GM12892 (cell line): ENCODE data around the gene CSTB.
A peak's percentile ranks its signal among the peaks of the same experiment; 100 is the strongest.

Experiments
- DNase-seq: peaks from one replicate; pipeline ENCODE4 v3.0.0; 2011; ENCODE audit not compliant: insufficient read length
- FAIRE-seq: peaks from 2 replicates; lab custom pipeline; 2011; peaks lifted over from hg19 to GRCh38; lab: Jason Lieb, UNC
- POLR2A ChIP-seq: IDR thresholded peaks from 2 replicates; pipeline ENCODE4 v1.6.1; 2011; ENCODE audit warnings: low read depth, low read length, control low read depth
- POLR2AphosphoS5 ChIP-seq: IDR thresholded peaks from 2 replicates; pipeline ENCODE4 v1.6.1; 2011; ENCODE audit warnings: low read depth, low read length, control low read depth
- TAF1 ChIP-seq: IDR thresholded peaks from 2 replicates; pipeline ENCODE4 v1.6.1; 2011; ENCODE audit warnings: low read depth, mild to moderate bottlenecking, control low read depth, low read length, borderline replicate concordance

The CSTB gene

DNA sequence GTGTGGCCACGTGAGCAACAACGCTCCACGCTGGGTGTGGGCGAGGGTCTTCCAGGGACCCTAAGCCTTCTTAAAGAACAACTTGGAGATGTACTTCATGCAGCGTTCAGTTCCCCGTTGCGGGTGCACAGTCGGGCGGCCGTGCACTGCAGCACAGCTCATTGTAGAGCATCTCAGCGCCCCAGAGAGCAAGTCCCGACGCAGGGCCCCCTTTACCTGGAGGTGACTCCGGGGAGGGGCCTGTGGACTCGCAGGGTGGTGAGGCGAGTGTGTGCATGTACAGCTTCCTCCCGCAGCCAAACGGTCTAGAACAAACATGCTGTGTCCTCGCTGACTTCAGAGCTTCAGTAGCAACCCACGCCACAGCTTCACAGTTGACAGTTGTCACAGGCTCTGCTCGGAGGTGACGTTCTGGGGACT is 32.7 kb upstream of the CSTB start:
- FAIRE-seq: no peak
- no peak for TF ChIP-seq POLR2A
- TF ChIP-seq TAF1: no peak
- TF ChIP-seq POLR2AphosphoS5: no peak; the same call in 1 of the 2 replicates

GRCh38 chr21:43808367-43808766 is 32.3 kb upstream of the CSTB start:
- FAIRE-seq (no peak), DNase-seq (no peak)
- no peak for TF ChIP-seq TAF1
- no peak for TF ChIP-seq POLR2AphosphoS5
- no peak for TF ChIP-seq POLR2A

More for the DNA sequence above, 32.7 kb upstream of the CSTB start:
- DNase-seq: no peak

DNA sequence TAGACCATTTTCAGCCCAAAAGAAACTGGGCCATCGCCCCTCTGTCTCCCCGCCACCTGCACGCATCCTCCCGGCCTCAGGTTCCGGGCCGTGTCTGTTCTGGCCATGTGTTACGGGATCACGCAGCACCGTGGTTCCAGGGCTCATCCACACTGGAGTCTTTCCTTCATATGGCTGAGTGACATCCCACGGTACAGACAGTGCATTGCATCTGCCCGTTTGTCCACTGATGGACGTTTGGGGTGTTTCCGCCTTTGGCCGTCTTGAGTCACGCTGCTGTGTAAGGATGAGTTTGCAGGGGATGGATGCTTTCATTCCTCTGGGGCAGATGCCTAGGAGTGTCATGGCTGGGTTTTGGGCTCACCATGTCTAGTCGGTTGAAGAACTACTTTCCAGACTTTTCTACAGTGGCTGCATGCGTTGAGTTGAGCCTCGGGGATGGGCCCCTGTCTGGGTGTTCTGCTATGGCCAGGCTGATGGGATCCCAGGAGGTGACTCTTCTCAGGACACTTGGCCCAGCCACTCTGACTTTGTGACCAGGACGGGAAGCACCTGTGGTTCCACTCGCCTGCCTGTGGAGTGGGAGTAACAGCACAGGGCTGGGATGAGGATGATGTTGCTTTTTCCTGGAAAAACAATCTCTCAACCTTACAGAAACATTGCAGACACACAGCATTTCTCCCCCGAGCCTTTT is 30.1 kb upstream of the CSTB start:
- DNase-seq (no peak), FAIRE-seq (no peak)
- TF ChIP-seq TAF1 (no peak), POLR2AphosphoS5 (peak; percentile 68)

DNA sequence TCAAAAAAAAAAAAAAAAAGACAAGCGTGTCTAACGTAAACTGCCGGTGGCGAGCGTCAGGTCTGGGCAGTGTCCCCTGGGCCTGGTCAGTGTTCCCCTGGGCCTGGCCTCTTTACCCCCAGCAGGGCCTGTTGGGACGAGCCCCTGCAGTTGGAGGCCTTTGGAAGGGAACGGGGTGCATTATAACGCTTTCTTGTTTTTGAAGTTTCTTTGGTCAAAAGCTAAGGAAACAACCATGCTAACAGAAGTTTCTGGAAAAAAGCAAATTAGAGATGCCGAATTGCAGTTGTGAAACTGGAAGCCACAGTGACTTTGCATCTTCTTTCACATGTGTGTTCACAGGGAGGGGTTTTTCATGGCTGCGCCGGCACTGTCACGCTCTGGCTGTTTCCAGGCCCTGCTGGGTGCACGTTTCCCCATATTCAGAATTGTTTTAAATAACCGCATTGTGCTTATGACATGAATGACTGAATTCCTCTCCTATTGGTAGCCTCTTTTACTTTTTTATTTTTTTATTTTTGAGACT is 29.2 kb upstream of the CSTB start:
- DNase-seq (peak; percentile 89), FAIRE-seq (peak; percentile 95)
- no peak for TF ChIP-seq POLR2AphosphoS5
- no peak for TF ChIP-seq POLR2A
- TF ChIP-seq TAF1: no peak

GRCh38 chr21:43803558-43804300 is 27.6 kb upstream of the CSTB start:
- FAIRE-seq: no peak
- no peak for DNase-seq
- TF ChIP-seq POLR2AphosphoS5: no peak
- no peak for TF ChIP-seq POLR2A
- no peak for TF ChIP-seq TAF1

DNA sequence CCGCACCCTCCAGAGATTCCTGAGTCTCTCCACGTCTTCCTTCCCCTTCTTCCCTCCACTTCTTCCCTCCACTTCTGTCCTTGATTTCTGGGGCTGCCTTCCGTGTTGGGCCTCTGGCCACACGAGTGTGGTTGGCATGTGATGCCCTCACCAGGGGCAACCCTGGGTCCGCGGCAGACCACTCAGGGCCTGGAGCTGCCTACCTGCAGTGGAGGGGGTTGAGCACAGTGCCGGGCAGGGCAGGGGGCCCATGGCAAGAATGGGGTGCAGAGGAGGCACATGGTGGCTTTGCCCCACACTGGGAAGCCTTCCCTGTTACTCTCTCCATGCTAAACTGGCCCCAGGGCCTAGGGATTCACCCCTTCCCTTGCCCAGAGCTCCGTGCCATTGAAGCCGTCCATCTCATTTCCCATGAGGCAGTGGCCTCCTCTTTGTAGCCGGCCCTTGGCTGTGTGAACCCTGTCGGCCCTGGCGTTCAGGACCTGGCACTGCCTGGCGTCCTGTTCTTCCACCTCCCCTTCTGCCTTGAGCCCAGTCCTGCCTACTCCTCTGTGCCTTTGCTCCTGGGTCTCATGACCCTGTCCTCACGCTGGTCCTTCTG is 26.7 kb upstream of the CSTB start:
- no peak for TF ChIP-seq POLR2A
- no peak for TF ChIP-seq TAF1
- no peak for TF ChIP-seq POLR2AphosphoS5
- no peak for FAIRE-seq

GRCh38 chr21:43801006-43801783 is 25.1 kb upstream of the CSTB start:
- FAIRE-seq: no peak
- DNase-seq: no peak
- TF ChIP-seq TAF1 (no peak), POLR2AphosphoS5 (no peak), POLR2A (no peak)

More for the DNA sequence above, 26.7 kb upstream of the CSTB start:
- DNase-seq: no peak

DNA sequence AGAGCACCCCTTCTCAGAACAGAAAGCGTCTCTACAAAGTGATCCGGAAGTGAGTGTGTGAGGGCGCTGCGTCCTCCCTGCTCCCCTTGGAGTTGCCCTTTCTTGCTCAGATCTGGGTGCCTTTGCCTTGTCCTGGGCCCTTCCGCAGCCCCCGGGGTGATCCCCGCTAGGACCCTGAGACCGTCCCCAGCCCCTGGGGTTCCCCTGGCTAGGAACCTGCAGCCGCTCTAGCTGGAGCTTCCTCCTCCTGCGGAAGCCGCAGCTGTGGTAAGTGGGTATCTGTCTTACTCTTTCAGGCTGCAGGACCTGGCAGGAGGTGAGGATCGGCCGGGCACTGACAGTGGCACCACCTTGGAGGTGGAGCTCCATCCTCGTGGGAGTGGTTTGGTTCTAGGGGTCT is 24.5 kb upstream of the CSTB start:
- TF ChIP-seq POLR2AphosphoS5 (no peak), TAF1 (no peak), POLR2A (no peak)
- FAIRE-seq: no peak

DNA sequence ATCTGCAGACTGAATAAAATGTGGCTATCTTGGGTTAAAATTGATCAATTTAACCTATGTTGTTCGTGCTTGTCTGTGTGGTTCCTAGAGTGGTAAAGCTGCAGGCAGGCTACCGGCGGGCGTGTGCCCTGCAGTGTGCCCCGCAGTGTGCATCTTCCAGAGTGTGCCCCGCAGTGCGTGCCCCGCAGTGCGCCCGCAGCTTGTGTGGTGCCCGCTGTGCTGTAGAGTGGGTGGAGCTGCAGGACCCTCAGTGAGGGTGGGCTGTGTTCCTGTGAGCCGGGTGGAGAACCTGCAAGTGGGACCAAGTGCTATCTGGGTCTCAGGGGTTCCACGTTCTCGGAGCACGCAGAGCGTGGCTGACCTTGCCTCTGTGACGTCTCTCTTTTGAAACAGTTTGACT is 24.0 kb upstream of the CSTB start:
- TF ChIP-seq POLR2AphosphoS5 (no peak), POLR2A (no peak), TAF1 (no peak)
- DNase-seq (no peak), FAIRE-seq (no peak)

More for the DNA sequence above, 24.5 kb upstream of the CSTB start:
- DNase-seq: no peak

DNA sequence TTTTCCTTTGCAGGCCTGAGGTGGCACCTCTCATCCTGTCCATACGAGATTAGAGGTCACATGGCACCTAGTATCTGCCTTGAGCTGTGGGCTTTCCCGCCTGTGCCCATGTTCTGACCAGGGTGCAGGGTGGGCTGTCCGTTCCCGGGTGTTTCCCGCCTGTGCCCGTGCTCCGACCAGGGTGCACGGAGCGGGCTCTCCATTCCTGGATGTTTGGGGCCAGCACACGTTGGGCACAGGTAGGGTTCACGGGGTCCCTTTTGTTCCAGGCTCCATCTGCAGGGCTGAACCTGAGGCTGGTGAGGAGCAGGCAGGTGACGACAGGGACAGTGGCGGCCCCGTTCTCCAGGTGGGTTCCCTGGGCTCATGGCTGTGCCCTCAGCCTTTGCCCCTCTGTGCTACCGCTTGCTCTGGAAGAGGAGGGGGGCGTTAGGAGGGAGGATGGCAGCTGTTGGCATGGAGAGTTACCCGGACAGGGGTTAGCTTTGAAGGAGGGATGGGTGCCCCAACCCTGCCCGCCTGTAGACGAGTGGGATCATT is 23.3 kb upstream of the CSTB start:
- FAIRE-seq (no peak), DNase-seq (no peak)
- TF ChIP-seq TAF1: no peak
- no peak for TF ChIP-seq POLR2A
- no peak for TF ChIP-seq POLR2AphosphoS5
